ENCODE results near the gene RSBN1L.

Gene RSBN1L

GRCh38 chr7:77661816-77662215 is 34.4 kb upstream of the RSBN1L start:
- DNase-seq (ENCODE audit: low spot score) (no peak), ATAC-seq (ENCODE audit: low read depth) (no peak)
- Histone ChIP-seq H3K4me1 (ENCODE audit: insufficient read depth, poor library complexity, severe bottlenecking) (peaks cover 3% of the 10 kb centered on the region), H3K27me3 (ENCODE audit: insufficient read depth, poor library complexity, severe bottlenecking) (no peaks in the 10 kb centered on the region), H3K4me3 (ENCODE audit: severe bottlenecking) (no peak overlapping the region), H3K27ac (ENCODE audit: poor library complexity, severe bottlenecking) (no peak overlapping the region), H3K36me3 (ENCODE audit: low read depth) (peaks cover 13% of the 10 kb centered on the region), H3K9me3 (ENCODE audit: severe bottlenecking) (no peaks in the 10 kb centered on the region)
- no peak for TF ChIP-seq CTCF (IDR thresholded peaks at IDR 0.05; ENCODE audit: poor library complexity, severe bottlenecking)

- ATAC-seq (ENCODE audit: low read depth) (no peak), DNase-seq (ENCODE audit: low spot score) (no peak)
- peaks cover 7% of the 10 kb centered on the region for H3K36me3 ChIP-seq (ENCODE audit: low read depth)
Observed at GRCh38 chr7:77662869-77663268, 33.4 kb upstream of the RSBN1L start.

GRCh38 chr7:77664715-77665114 is 31.5 kb upstream of the RSBN1L start:
- no peak for DNase-seq (ENCODE audit: low spot score)
- Histone ChIP-seq H3K4me3 (ENCODE audit: severe bottlenecking) (no peak overlapping the region), H3K9me3 (ENCODE audit: severe bottlenecking) (no peaks in the 10 kb centered on the region), H3K27me3 (ENCODE audit: insufficient read depth, poor library complexity, severe bottlenecking) (no peaks in the 10 kb centered on the region), H3K36me3 (ENCODE audit: low read depth) (no peaks in the 10 kb centered on the region; the same call in 1 of the 2 replicates), H3K27ac (ENCODE audit: poor library complexity, severe bottlenecking) (peak overlapping the region; percentile 17), H3K4me1 (ENCODE audit: insufficient read depth, poor library complexity, severe bottlenecking) (peaks cover 3% of the 10 kb centered on the region)
- ATAC-seq (ENCODE audit: low read depth): no peak
- TF ChIP-seq CTCF (IDR thresholded peaks at IDR 0.05; ENCODE audit: poor library complexity, severe bottlenecking): no peak

More at GRCh38 chr7:77662869-77663268, 33.4 kb upstream of the RSBN1L start:
- no peak overlapping the region for H3K27ac ChIP-seq (ENCODE audit: poor library complexity, severe bottlenecking)
- TF ChIP-seq CTCF (IDR thresholded peaks at IDR 0.05; ENCODE audit: poor library complexity, severe bottlenecking): no peak
- H3K4me3 ChIP-seq (ENCODE audit: severe bottlenecking): no peak overlapping the region
- no peaks in the 10 kb centered on the region for H3K9me3 ChIP-seq (ENCODE audit: severe bottlenecking)
- H3K27me3 ChIP-seq (ENCODE audit: insufficient read depth, poor library complexity, severe bottlenecking): no peaks in the 10 kb centered on the region
- peaks cover 3% of the 10 kb centered on the region for H3K4me1 ChIP-seq (ENCODE audit: insufficient read depth, poor library complexity, severe bottlenecking)

GRCh38 chr7:77665161-77665560 is 31.1 kb upstream of the RSBN1L start:
- H3K27me3 ChIP-seq (ENCODE audit: insufficient read depth, poor library complexity, severe bottlenecking): no peaks in the 10 kb centered on the region
- H3K4me1 ChIP-seq (ENCODE audit: insufficient read depth, poor library complexity, severe bottlenecking): peaks cover 3% of the 10 kb centered on the region
- H3K4me3 ChIP-seq (ENCODE audit: severe bottlenecking): no peak overlapping the region
- no peak for DNase-seq (ENCODE audit: low spot score)
- peak; percentile 95 for ATAC-seq (ENCODE audit: low read depth)
- H3K36me3 ChIP-seq (ENCODE audit: low read depth): no peaks in the 10 kb centered on the region; the same call in 1 of the 2 replicates
- H3K9me3 ChIP-seq (ENCODE audit: severe bottlenecking): no peaks in the 10 kb centered on the region
- TF ChIP-seq CTCF (IDR thresholded peaks at IDR 0.05; ENCODE audit: poor library complexity, severe bottlenecking): no peak
- H3K27ac ChIP-seq (ENCODE audit: poor library complexity, severe bottlenecking): peak overlapping the region; percentile 17

- DNase-seq (ENCODE audit: low spot score) (no peak), ATAC-seq (ENCODE audit: low read depth) (no peak)
- Histone ChIP-seq H3K9me3 (ENCODE audit: severe bottlenecking) (no peaks in the 10 kb centered on the region), H3K36me3 (ENCODE audit: low read depth) (no peaks in the 10 kb centered on the region; the same call in 1 of the 2 replicates), H3K4me1 (ENCODE audit: insufficient read depth, poor library complexity, severe bottlenecking) (peaks cover 3% of the 10 kb centered on the region), H3K4me3 (ENCODE audit: severe bottlenecking) (no peak overlapping the region), H3K27me3 (ENCODE audit: insufficient read depth, poor library complexity, severe bottlenecking) (no peaks in the 10 kb centered on the region), H3K27ac (ENCODE audit: poor library complexity, severe bottlenecking) (no peak overlapping the region)
- no peak for TF ChIP-seq CTCF (IDR thresholded peaks at IDR 0.05; ENCODE audit: poor library complexity, severe bottlenecking)
Observed at GRCh38 chr7:77667459-77668086, 28.7 kb upstream of the RSBN1L start.

Measured in RWPE2 (cell line).